NCI-H1436 treated with DMSO at 0.1 percent for 48 hours (cell line): ENCODE measurements around the gene PIP4K2A.
"Not testable (repeated sequence)": the region's sequence is repeated elsewhere in the genome, so short reads cannot be mapped to it uniquely, and the experiment has no call there.

Experiments used
- DNase-seq: peaks from one replicate; lab custom pipeline; 2025; lab: John Stamatoyannopoulos, UW

The PIP4K2A gene

GRCh38 chr10:22554461-22555182, 159.8 kb downstream of the PIP4K2A start:
- no peak for DNase-seq

- no peak for DNase-seq
Measured at GRCh38 chr10:22553452-22553995, 160.9 kb downstream of the PIP4K2A start.

GRCh38 chr10:22552888-22553378, 161.4 kb downstream of the PIP4K2A start:
- no peak for DNase-seq

GRCh38 chr10:22551681-22552365, 162.6 kb downstream of the PIP4K2A start:
- no peak for DNase-seq

GRCh38 chr10:22550732-22551131, 163.6 kb downstream of the PIP4K2A start:
- DNase-seq = no peak

- DNase-seq = no peak
Measured at GRCh38 chr10:22548344-22548743, 166.0 kb downstream of the PIP4K2A start.

GRCh38 chr10:22545643-22546042, 168.7 kb downstream of the PIP4K2A start:
- no peak for DNase-seq

- DNase-seq = no peak
Measured at GRCh38 chr10:22544325-22545068, 169.9 kb downstream of the PIP4K2A start.

- no peak for DNase-seq
Measured at GRCh38 chr10:22542773-22543172, 171.6 kb downstream of the PIP4K2A start.

- DNase-seq = no peak
Measured at GRCh38 chr10:22541900-22542299, 172.5 kb downstream of the PIP4K2A start.

GRCh38 chr10:22539579-22540298, 174.6 kb downstream of the PIP4K2A start:
- no peak for DNase-seq

GRCh38 chr10:22537810-22538209, 176.6 kb downstream of the PIP4K2A start:
- no peak for DNase-seq

- DNase-seq = no peak
Measured at GRCh38 chr10:22536620-22537019, 177.8 kb downstream of the PIP4K2A start.

GRCh38 chr10:22534849-22535604, 179.4 kb downstream of the PIP4K2A start:
- DNase-seq = no peak

GRCh38 chr10:22531441-22531840, 182.9 kb downstream of the PIP4K2A start:
- no peak for DNase-seq

- no peak for DNase-seq
Measured at GRCh38 chr10:22531008-22531407, 183.4 kb downstream of the PIP4K2A start.

- no peak for DNase-seq
Measured at GRCh38 chr10:22527520-22527919, 186.9 kb downstream of the PIP4K2A start.

GRCh38 chr10:22524333-22524732, 190.0 kb downstream of the PIP4K2A start:
- not testable (repeated sequence) for DNase-seq

GRCh38 chr10:22520645-22521044, 193.7 kb downstream of the PIP4K2A start:
- DNase-seq = not testable (repeated sequence)

GRCh38 chr10:22518167-22518724, 196.1 kb downstream of the PIP4K2A start:
- no peak for DNase-seq

GRCh38 chr10:22515009-22515408, 199.4 kb downstream of the PIP4K2A start:
- DNase-seq = no peak
